Measurements from ENCODE around the gene EVA1A. TPM values are rescaled to one million over a fixed set of nuclear protein-coding genes. Genes with fewer than 3 reads are reported as not detected.
"Not testable (repeated sequence)": the region's sequence is repeated elsewhere in the genome, so short reads cannot be mapped to it uniquely, and the experiment has no call there.

Gene EVA1A
- total RNA-seq, 1 donor from 2014 or later, result 82.8 TPM

DNA sequence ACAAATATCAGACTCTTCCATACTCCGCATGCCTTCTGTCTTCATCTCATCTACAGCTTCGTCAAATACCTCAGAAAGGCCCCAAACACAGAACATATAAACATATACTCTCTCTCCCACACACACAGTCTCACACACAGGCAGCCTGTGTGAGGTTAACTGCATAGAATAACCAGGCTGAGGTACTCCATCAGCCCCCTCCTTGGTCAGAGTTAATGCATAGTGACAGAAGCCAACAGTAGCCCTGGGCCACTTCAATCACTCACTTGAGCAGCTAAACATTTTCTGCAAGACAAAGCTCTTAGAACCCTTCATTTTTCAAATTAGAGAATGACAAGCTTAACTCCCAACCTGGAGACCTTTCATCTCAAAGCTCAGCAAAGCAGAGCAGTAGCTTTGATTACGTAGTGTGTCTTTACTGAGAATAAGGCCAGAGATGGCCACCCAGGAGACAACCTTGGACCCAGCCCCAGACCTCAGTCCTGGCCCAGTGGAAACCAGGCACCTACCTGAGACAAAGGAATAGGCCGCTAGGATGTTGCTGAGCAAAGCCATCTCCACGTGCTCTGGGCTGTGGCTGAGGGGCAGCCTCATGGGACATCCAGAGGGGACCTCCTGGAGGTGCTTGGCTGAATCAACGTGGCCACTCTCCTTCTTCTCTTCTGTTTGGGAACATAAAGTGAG is 43.0 kb downstream of the EVA1A start:
- DNase-seq (ENCODE audit: low read depth), result no peak

DNA sequence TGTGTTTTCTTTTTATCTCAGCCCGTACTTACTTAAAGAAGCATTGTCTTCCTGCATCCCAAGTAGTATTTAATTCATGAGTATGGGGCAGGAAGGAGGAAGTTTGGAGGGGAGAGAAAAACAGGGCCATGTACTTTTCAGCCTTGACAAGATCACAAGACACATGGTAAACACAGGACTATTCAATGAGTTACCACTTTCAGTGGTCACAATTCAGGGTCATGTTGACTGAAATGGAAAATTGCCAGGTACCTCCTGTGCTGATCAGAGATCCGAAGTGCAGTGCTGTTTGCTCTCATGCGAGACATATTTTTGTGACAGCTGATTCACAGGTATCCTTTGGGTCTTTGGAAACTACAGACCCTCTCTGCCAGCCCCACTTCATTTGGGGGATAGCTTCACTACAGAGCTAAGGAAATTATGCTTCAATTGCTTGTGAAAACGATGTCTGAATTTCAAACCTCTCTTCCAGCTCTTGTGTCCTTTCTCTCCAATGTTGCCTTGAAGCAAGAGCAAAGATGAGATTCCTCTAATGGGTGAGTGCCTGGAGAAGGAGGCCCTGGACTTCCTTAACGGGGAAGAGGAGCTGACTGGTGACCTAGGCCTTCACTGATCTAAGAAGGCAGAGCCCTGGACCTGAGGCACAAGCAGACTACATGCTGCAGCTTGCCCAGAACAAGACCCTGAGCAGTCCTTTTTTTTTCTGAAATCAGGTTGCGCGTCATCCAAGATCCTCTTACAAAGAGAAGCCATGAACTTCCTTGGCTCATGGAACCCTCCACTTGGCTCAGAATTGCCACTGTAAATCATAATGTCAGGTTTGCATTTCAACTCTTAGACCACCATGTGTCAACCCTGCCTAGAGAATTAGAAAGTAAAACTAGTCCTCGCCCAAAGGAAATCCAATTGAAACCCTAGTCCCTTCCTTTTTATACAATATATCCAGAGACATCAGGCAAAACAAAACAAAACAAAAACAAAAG is 44.1 kb downstream of the EVA1A start:
- DNase-seq (ENCODE audit: low read depth), result peak; percentile 50

DNA sequence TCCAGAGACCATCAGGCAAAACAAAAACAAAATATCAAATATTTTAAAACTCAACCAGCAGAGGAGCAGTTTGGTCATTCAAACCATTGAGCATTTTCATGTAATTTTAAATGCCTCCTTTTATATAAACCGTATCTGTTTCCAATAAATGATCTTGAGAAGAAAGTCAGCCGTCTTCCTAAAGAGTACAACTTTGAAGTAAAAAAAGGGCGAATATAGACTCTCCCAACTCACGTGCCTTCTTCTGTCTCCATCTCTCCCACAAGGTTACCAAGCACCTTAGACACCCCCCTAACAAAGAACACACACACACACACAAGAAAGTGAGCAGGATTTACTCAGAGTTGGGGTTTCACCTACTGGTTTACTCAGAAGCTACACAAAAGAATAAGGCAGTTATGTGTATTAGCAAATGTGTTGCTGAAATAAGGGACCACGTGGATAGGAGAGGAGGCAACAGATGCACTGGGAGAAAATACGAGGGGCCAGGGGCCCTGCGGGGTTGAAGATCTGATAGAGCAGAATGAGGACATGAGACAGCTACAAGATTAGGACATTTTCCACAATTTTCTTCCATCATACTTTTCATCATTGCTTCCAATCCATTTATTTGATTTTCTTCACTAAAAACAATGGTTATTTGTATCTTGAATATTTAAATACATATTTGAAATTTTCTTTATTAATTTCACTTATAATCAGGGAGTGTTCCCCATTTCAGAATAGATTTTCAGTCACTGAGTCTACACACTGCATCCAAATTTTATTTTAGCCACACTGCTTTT is 45.0 kb downstream of the EVA1A start:
- no peak for DNase-seq (ENCODE audit: low read depth)

DNA sequence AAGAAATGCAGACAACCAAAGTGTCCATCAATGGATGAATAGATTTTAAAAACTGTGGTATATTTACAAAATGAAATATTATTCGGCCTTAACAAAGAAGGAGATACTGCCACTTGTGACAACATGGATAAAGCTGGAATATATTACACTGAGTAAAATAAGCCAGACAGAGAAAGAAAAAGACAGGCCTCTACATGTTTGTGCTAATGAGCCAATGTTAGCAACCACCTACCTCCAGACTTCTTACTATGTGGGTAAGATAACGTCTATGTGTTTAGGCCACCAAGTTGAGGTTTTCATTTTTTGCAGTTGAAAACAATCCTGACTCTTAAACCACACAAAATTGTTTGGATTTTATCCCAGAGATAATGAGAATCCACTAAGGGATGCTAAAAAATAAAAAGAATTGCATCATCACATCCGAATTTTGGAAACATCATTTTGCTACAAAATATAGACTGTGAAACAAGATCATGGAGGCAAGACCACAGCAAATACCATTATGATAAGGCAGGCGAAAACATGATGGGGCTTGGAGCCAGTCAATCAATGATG is 47.0 kb downstream of the EVA1A start:
- DNase-seq (ENCODE audit: low read depth), result no peak

DNA sequence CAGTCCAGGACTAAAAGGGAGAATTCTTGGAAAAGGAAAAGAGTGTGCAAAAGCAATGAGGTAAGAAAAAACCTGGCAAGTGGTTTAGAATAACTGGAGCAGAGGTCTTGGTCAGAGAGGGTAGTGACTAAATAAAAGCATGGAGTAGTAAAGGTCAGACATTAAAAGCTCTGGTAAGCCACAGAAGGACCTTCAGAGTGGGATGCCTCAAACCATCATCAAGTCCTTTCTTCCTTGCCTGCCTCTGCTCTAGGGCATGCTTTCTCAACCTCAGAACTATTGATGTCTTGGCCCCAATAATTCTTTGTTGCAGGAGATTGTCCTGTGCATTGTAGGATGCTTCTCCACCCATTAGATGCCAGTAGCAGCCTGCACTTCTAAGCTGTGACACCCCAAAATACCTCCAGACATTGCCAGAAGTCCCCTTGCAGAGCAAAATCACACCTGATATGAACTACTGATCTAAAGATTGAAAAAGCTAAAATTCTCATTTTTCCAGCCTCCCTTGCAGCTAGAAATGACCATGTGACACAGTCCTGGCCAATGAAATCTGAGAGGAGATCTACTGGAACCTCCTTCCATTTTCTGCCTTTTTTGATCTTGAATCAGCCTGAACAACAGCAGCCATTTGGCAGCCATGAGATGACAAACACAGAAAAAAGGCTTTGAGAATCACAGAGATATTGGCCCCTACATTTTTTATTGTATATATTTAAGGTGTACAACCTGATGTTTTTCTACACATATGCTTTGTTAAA is 48.1 kb downstream of the EVA1A start:
- no peak for DNase-seq (ENCODE audit: low read depth)

DNA sequence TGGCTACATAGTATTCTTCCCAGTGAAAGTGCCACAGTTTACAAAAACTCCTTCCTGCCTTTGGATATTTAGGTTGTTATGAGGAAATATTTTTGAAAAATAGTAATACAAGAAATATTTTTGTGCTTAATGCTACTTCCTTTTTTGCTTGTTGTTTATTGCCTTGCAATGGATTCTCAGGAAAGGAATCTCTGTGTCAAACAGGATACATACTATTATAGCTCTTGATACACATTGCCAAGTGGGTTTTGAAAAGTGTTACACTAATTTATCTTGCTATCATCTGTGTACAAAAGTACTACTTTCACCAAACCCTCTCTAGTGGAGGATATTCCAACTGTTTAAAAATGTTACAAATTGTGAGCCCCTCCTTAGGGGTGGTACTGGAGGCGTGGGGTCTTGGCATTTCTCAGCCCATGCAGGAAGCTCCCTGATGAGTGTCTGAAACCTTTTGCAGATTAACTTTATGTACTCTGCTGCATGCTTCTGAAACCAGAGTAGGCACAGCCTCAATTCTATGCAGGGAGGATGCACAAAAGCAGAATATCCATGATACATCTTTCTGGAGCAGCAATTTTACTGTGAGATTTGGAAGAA is 54.5 kb downstream of the EVA1A start:
- no peak for DNase-seq (ENCODE audit: low read depth)

DNA sequence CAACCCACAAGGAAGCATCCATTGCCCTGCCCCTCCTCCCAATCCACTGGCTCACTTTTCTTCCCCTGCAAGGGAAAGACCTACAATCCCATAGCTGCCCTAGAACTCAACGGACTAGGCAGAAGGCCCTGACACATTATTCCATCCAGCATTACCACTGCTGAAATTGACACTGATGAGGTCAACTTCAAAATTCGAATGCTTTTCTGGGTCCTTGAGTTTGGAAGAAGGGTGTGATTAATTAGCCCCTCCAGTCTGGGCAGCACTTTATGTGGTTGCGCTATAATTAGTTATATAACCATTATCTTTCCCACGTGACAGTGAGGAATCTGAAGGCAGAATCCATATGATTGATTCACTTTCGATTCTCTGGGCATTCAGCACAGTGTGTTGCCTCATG is 55.7 kb downstream of the EVA1A start:
- no peak for DNase-seq (ENCODE audit: low read depth)

DNA sequence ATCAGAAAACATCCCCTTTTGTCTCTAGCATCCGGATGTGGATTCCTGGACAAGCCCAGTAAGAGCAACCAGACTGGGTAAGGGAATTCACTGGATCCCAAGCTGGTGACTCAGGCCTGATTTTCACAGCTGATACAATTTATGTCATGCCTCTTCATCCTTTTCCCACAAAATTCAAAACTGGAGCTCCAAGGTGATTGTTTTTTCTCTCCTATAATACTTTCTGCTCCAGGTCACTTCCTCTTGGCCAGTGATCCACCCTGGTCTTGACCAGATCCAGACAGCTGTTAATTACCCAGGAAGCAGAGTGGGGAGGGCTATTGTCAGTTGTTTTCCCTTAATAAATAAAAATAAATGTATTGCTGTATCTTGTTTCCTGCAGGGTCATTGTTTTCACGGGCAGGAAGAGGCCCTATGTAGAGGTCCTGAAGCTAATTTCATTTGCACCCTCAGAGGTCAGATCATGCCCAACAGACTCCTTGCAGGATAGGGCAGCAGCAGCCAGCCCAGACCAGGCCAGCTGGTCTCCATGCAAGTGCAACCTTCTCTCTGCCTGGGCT is 57.6 kb downstream of the EVA1A start:
- peak; percentile 81 for DNase-seq (ENCODE audit: low read depth)

DNA sequence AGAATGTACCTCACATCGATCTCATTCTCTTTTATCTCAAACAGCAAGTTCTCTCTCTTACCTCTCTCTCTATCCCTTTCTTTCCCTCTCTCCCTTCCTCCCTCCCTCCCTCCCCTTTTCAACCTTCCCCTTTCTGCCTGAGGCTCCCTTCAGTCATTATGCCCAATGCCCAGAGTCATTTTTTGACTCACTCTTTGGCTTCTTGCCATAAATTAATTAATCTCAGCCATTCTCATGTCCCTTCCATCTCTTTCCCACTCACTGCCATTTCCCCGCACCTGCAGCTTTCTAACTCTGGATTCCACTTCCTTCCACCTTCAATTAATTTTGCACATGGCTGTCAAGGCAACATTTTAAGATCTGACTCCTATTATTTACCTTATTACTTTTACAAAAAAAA is 60.1 kb downstream of the EVA1A start:
- peak; percentile 51 for DNase-seq (ENCODE audit: low read depth)

DNA sequence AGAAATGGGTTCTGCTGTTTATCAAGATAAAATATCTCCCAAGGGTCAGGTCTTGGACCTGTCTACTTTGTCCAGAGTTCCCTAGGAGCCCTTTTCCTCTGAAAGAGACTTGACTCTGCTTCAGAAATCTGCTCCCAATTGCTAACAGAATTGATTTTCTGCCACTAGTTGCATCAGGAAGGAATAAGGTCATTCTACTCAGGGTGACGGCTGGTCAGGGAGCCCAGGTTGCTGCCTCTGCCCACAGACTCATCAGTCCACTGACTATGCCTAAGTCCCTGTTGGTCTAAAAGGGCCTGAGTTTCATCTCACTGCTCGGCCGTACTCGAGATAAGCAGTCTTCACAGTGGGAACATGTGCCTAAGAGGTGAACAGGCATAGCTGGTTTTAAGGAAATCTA is 61.2 kb downstream of the EVA1A start:
- no peak for DNase-seq (ENCODE audit: low read depth)

DNA sequence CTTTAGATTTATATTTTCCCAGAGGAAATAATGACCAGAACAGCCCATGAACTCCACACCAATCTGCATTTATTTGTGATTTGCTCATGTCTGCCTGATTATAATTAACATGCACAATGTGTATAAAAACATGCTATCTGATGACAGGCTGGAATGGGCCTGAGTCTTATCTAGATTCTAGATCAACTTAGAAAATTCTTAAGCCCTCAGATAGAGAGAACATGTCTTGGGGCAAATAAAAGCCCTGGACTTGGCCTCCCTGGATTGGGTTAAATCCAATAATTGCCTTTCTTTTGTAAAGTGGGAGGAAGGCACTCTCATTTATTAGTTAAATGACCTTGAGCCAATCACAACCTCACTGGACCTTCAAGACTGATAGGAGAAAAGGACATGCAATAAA is 61.8 kb downstream of the EVA1A start:
- no peak for DNase-seq (ENCODE audit: low read depth)

DNA sequence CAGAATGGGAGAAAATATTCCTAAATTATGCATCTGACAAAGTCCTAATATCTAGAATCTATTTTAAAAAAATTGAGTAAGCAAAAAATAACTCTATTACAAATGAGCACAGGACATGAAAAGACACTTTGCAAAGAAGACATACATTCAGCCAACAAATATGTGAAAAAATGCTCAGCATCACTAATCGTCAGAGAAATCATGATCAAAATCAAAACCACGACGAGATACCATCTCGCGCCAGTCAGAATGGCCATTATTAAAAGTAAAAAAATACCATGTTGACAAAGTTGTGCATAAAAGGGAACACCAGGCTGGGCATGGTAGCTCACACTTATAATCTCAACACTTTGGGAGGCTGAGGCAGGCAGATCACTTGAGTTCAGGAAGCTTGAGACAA is 63.5 kb downstream of the EVA1A start:
- no peak for DNase-seq (ENCODE audit: low read depth)

DNA sequence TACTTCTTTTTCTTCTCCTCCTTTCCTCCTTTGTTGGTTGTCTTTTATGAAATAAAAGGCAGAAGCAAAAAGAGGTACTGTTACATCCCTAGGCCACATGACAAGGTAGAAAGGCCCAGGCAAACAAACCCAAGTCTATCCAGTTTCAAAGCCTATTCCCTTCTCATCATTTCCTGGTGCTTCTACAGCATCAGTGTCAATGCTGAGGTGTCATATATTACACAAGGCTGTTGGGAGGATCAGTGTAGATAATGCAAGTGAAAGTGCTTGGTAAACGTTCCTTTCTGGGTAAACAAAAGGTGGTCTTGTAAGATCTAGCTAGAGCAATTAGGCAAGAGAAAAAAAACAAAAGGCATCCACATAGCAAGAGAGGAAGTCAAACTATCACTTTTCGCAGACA is 64.9 kb downstream of the EVA1A start:
- no peak for DNase-seq (ENCODE audit: low read depth)

DNA sequence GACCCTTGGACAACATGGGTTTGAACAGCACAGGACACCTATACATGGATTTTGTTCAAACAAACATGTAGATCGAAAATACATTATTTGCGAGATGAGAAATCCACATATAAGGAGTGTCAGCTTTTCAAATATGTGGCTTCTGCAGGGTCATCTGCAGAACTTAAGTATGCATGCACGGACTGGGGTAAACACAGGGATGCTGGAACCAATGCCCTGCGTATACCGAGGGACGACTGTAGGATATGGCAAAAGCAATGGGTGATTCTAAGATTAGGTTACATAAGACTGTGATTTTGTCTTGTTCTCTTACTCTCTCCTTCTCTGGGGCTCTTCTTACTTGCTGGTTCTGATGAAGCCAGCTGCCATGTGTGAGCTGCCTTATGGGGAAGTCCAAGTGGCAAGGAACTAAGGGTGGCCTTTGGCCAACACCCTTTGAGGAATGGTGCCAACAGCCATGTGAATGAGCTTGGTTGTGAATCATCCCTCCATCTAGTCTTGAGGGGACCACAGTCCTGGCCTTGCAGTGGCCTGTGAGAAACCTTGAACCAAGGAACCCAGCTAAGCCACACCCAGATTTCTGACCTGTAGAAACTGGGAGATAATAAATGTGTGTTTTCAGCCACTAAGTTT is 66.5 kb downstream of the EVA1A start:
- DNase-seq (ENCODE audit: low read depth), result peak; percentile 23

DNA sequence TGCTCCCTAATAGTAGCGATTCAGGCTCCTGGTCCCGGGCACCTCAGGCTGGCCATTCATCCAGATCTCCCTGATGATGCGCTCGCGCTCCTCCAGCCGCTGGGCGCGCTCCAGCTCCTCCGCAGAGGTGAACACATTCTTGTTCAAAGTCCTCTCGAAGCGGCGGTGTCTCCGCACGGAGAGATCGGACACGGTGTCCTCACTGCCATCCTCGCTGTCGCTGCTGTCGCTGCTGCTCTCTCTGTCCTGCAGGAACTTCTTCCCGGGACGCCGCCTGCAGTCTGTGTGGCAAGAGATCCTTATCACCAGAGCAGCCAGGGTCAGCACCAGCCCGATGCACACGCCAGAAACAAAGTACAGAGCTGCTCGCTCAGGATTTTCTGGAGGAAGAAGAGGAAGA is 67.5 kb downstream of the EVA1A start:
- no peak for DNase-seq (ENCODE audit: low read depth)

DNA sequence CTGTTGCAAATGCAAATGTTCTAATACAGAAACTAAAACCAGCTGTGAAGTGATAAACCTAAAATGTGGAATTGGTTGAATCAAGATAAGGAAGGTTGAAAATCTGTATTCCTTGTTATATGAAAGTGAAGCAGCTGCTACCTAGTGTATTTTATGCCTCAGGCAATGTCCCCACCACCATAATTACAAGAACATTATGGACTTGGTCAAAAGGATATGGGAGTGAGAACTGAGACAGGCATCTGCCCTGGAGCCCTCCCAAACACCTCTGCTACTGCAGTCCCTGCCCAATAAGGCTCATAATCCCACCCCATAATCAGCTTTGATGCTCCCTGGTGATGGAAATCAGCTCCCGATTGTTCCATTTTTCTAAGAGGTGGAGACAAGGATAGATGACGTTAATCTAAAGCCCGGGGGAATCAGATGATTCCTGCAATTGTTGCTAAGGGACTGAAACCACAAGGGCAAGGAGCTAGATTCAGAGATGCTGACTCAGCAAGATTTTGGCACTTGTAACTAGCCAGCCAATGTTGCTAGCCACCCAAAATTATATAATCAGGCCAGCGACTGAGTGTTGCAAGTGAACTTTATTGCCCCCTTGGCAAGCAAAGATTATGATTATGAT is 69.5 kb downstream of the EVA1A start:
- no peak for DNase-seq (ENCODE audit: low read depth)

DNA sequence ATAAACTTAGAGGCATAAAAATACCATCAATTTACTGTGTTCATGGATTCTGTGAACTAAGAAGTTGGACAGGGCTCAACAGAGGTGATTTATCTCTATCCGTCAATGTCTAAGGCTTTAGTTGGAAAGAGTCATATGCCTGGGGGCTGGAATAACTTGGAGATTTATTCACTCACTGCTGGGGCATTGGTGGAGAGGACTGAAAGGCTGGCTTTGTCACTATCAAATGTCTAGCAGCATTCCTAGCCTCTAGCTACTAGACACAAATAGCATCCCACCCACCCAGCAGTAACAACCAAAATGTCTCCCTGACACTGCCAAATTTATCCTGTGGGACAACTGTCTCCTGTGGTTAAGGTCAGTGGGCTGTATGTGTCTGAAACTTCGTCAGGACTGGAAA is 71.0 kb downstream of the EVA1A start:
- no peak for DNase-seq (ENCODE audit: low read depth)

DNA sequence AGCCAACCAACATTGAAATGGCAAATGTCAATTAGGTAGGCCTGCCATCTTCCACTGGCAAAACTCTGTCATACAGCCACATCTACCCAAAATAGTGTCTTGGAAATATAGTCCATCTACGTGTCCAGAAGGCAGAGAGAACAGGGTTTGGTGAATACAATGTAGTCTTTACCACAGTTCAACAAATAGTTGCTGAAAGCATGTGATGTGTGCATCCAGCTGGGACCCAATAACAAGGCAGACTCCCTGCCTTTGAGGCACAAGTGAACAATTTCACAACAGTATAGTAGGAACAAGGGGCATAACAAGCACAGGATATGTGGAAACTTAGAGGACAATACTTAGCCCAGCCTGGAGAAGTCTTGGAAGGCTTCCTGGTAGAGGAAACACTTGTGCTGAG is 72.6 kb downstream of the EVA1A start:
- DNase-seq (ENCODE audit: low read depth), result no peak

DNA sequence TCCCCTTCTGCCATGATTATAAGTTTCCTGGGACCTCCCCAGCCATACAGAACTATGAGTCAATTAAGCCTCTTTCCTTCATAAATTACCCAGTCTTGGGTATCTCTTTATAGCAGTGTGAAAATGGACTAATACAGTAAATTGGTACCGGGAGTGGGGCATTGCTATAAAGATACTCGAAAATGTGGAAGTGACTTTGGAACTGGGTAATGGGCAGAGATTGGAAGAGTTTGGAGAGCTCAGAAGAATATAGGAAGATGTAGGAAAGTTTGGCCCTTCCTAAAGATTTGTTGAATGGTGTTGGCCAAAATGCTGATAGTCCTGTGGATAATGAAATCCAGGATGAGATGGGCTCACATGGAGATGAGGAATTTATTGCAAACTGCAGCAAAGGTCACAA is 74.0 kb downstream of the EVA1A start:
- not testable (repeated sequence) for DNase-seq (ENCODE audit: low read depth)

DNA sequence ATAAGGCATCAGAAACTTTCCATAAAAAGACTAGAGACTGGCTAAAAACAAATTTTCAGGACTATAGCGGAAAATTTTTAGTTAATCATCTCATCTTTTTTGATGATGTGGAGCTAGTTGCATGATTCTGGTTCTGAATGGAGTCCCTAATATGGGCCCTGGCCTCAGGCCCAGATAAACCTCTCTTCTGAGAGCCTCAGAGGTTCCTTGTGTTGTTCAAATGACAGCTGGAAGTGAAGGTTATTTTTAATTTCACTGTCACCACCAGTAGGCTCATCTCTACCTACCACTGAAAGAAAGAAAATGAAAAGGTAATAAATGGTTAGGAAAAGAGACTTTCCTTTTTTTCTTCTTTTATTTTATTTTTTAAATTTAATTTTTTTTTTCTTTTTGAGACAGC is 75.9 kb downstream of the EVA1A start:
- no peak for DNase-seq (ENCODE audit: low read depth)

All from renal cortical epithelial cell (primary cell).